GM21367 (cell line): Measurements from ENCODE around the gene KCTD21.
"Not testable (repeated sequence)": the region's sequence is repeated elsewhere in the genome, so short reads cannot be mapped to it uniquely, and the experiment has no call there.

Experiments
- ATAC-seq: cut with Tn5 transposase; IDR thresholded peaks from one replicate; pipeline ENCODE4 v1.9.1; 2021; ENCODE audit not compliant: unreplicated experiment

The KCTD21 gene

GRCh38 chr11:78179459-78180071 is 8.9 kb downstream of the KCTD21 start:
- no peak for ATAC-seq

GRCh38 chr11:78177216-78177615 is 11.2 kb downstream of the KCTD21 start:
- no peak for ATAC-seq

DNA sequence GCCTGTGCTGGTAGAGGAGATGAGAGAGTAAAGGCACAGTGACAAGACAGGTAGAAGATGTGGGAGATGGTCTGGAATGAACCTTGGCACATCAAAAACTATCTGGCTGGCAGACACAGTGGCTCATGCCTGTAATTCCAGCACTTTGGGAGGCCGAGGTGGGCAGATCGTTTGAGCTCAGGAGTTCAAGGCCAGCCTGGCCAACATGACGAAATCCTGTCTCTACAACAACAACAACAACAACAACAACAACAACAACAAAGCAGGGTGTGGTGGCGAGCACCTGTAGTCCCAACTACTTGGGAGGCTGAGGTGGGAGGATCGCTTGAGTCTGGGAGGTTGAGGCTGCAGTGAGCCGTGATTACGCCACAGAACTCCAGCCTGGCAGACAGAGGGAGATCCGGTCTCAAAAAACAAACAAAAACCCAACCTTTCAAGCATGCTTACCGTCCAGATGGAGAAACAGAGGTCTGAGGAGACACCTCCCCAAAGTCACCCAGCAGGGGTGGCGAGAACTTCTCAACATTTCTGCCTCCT is 11.8 kb downstream of the KCTD21 start:
- ATAC-seq = no peak

DNA sequence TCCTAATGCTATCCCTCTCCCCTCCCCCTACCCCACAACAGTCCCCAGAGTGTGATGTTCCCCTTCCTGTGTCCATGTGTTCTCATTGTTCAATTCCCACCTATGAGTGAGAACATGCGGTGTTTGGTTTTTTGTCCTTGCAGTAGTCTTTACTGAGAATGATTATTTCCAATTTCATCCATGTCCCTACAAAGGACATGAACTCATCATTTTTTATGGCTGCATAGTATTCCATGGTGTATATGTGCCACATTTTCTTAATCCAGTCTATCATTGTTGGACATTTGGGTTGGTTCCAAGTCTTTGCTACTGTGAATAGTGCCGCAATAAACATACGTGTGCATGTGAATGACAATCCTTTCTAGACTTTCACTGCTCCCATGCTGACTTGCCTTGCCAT is 12.6 kb downstream of the KCTD21 start:
- not testable (repeated sequence) for ATAC-seq

GRCh38 chr11:78171951-78172350 is 16.5 kb downstream of the KCTD21 start:
- ATAC-seq = no peak

GRCh38 chr11:78170874-78171549 is 17.4 kb downstream of the KCTD21 start:
- ATAC-seq = no peak

DNA sequence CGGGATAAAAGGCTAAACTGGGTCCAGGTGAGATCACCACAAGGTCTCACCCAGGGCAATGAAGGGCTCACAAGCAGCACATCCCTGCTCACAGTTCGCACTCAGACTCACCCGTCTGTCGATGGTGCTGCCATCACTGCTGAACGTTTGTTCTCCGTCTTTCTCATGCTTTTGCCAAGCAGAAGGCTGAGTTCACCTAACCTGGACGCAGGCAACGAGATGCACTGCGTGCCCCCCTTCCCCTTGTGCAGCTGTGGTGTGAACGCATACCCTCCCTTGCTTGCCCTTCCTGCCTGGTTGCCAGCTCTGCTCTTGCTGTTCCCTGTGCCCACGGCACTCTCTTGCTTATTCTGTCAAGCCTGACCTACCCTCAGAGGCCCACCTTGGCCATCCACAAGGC is 18.0 kb downstream of the KCTD21 start:
- no peak for ATAC-seq

DNA sequence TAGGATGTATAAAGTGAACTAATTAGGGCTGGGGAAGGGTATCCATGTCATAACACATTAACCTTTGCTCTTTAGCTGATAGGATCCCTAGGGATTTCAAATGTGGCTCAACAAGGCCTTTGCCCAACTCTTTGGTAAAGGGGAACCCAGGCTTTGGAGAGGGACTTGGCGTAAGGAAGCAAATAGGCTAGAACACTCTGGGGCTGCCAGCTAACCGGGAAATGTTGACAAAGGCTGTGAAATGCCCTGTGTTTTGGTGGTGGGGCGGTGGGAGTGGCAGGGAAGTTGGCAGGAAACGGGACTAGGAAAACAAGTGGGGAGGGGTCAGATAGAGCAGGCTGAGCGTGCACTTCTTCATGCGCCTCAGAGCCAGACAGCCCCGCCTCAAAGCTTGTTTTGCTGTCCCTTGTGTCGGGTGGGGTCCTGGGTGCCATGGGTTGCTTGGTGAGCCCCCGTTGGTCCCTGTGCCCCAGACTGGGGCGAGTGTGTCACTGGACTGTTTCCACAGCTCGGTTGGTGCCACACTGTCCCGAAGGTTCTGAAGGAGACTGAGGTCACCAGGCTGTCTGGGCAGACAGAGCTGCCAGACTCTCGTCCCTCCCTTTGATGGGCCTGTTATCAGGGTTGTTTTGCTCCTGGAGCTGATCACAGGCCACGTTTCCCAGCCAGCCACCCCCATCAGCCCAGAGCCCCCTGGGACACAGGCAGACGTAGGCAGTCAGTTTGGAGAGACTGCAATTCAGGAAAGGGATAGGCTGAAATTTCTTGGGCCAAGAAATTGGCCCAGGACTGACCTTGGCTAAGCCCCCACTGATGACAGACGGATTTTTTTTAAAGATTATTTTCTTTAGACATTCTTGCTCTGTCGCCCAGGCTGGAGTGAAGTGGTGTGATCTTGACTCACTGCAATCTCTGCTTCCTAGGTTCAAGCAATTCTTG is 19.6 kb downstream of the KCTD21 start:
- no peak for ATAC-seq

GRCh38 chr11:78166855-78167469 is 21.5 kb downstream of the KCTD21 start:
- ATAC-seq = no peak

DNA sequence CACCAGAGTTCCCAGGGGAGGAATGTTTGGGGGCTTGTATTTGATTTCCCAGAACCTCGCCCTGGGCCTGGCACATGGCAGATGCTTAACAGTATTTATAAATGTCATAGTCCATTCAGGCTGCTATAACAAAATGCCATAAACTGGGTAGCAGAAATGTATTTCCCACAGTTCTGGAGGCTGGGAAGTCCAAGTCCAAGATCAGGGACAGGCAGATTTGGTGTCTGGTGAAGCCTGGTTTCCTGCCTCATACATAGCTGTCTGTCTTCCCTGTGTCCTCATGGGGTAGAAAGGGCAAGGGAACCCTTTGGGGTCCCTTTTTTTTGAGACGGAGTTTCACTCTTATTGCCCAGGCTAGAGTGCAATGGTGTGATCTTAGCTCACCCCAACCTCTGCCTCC is 24.0 kb downstream of the KCTD21 start:
- no peak for ATAC-seq

DNA sequence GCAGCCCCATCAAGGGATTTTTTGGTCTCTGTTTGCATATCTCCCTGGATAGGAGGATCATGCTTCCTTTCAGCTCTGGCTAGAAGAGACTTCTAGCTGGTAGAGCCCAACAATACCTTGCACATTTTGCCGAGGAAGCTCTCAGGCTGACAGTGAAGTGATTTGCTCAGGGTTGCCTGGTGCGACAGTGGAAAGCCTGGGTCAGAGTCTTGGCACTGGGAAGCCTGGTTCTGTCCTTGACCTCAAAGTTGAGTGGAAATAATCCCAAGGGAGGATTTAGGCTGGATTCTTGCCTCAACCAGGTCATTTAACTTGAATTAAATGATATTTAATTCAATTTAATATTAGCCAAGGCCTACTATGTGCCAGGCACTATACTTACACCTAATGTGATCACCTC is 24.6 kb downstream of the KCTD21 start:
- ATAC-seq = no peak

GRCh38 chr11:78161962-78162371 is 26.5 kb downstream of the KCTD21 start:
- ATAC-seq = no peak

DNA sequence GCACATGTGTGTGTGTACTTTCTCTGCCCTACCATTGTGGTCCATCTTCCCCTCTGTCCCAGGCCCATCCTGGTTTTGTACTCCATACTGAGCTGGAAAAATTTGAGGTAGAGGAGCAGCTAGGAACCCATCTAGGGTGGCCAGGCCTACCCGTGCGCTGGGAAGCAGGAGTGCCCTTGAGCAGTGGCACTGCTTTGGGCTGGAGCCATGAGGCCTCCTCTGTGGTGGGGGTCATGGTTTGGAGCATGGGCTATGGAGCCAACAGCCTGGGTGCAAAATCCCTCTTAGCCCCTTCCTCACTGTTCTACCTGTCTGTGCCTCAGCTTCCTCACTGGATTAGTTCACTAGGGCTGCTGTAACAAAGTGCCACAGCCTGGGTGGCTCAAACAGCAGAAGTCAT is 27.1 kb downstream of the KCTD21 start:
- ATAC-seq = no peak

- no peak for ATAC-seq
These were observed 27.9 kb downstream of the KCTD21 start for GRCh38 chr11:78160557-78160956.

GRCh38 chr11:78158987-78159652 is 29.3 kb downstream of the KCTD21 start:
- no peak for ATAC-seq

DNA sequence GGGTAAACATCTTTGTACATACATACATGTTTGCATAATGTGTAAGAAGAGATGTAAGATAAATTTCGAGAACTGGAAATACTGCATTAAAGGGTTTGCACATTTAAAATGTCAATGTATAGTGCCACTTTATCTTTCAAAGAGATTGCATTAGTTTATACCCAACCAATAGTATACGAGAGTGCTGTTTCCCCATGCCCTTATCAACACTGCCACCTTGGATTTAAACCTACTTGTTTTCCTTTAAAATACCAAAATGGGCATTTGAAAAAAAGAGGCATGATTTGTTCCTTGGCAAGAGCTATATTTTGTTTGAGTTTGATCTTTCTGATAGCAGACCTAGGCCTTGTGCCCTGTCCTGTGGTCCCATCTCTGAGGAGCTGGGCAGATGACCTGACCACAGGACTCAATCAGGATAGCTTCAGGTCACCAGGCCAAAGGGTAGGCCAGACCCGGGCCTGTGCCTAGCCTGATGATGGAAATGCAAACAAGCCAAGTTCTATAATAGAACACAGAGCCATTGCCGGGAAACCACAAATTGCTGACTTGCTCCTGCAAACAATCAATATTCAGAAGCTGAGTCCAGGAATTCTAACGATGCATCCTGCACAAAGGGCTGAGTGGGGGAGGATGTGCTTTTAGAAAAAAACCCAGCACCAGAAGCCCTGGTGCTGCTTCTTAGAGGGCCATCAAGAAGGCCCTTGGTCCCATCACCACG is 32.1 kb downstream of the KCTD21 start:
- ATAC-seq = no peak

GRCh38 chr11:78151804-78152203 is 36.6 kb downstream of the KCTD21 start:
- ATAC-seq = no peak

GRCh38 chr11:78150754-78151153 is 37.7 kb downstream of the KCTD21 start:
- no peak for ATAC-seq

GRCh38 chr11:78150346-78150745 is 38.1 kb downstream of the KCTD21 start:
- ATAC-seq = no peak

DNA sequence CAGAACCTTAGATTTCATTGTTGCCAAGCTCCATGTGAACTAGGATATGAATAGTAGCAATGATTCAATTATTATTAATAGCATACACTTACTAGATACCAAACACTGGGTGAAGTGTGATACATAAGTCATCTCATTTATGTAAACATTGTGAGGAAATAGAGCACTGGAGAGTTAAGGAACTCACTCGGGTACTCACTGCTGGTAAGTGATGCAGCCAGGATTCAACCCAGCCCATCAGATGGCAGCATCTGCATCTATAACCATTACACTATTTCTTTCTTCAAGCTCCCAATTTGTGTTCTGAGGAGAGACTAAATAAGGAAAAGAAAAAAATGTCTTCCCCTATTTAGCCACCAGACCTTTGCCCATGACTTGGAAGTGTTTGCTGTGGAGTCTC is 38.8 kb downstream of the KCTD21 start:
- no peak for ATAC-seq
